CD4-positive, CD25-positive, alpha-beta regulatory T cell (primary cell): ENCODE data around the gene DSCAM. TPM values are rescaled to one million over a fixed set of nuclear protein-coding genes. Genes with fewer than 3 reads are reported as not detected.
A peak's percentile ranks its signal among the peaks of the same experiment; 100 is the strongest.

Experiments used
- ATAC-seq, 2 donors: fragments of 150-1000 bp; cut with Tn5 transposase; one replicate each; pipeline ENCODE4 v1.10.0; 2021; ENCODE audit warnings: low read depth in 2 of 2, moderate number of reproducible peaks in 2 of 2, moderate library complexity in 1 of 2
- DNase-seq, 3 donors: peaks; one replicate each; pipeline versions ENCODE4 v3.0.0 to v3.0.0-alpha.2; 2012 to 2022; ENCODE audit warnings: mixed read lengths in 1 of 3
- H3K27ac ChIP-seq: one replicate; pipeline ENCODE4 v1.7.0; 2013; ENCODE audit warnings: mild to moderate bottlenecking, low read length; ENCODE audit not compliant: insufficient read depth, poor library complexity, severe bottlenecking
- H3K27me3 ChIP-seq: one replicate; pipeline ENCODE4 v1.7.0; 2013; ENCODE audit warnings: low read length; ENCODE audit not compliant: control insufficient read depth, insufficient read depth
- H3K36me3 ChIP-seq: one replicate; pipeline ENCODE4 v1.7.0; 2013; ENCODE audit warnings: mild to moderate bottlenecking, low read length, moderate library complexity; ENCODE audit not compliant: control insufficient read depth, insufficient read depth
- H3K4me1 ChIP-seq: 2 replicates; pipeline ENCODE4 v1.7.0; 2013; ENCODE audit warnings: mild to moderate bottlenecking, low read length; ENCODE audit not compliant: insufficient read depth, control insufficient read depth, poor library complexity, severe bottlenecking
- H3K4me3 ChIP-seq: one replicate; pipeline ENCODE4 v1.7.0; 2013; ENCODE audit warnings: low read depth, mild to moderate bottlenecking, low read length, moderate library complexity
- H3K9me3 ChIP-seq, 2 experiments: 1 replicate in 1 of 2; 2 replicates in 1 of 2; pipeline ENCODE4 v1.7.0; 2013; ENCODE audit warnings: low read length in 2 of 2, mild to moderate bottlenecking in 1 of 2, moderate library complexity in 1 of 2; ENCODE audit not compliant: control insufficient read depth in 2 of 2
- H3K27ac Mint-ChIP-seq, 3 donors: one replicate each; pipeline ENCODE4 v1.8.0; 2020 to 2022; ENCODE audit warnings: mild to moderate bottlenecking in 3 of 3, mixed read lengths in 3 of 3, moderate library complexity in 2 of 3
- H3K27me3 Mint-ChIP-seq: one replicate; pipeline ENCODE4 v1.8.0; 2022; ENCODE audit warnings: mild to moderate bottlenecking, mixed read lengths
- H3K36me3 Mint-ChIP-seq: one replicate; pipeline ENCODE4 v1.8.0; 2020; ENCODE audit warnings: mixed read lengths
- H3K4me1 Mint-ChIP-seq, 4 donors: one replicate each; pipeline ENCODE4 v1.8.0; 2020 to 2022; ENCODE audit warnings: mixed read lengths in 4 of 4, mild to moderate bottlenecking in 1 of 4
- H3K4me3 Mint-ChIP-seq, 4 donors: one replicate each; pipeline ENCODE4 v1.8.0; 2020 to 2022; ENCODE audit warnings: mild to moderate bottlenecking in 4 of 4, mixed read lengths in 4 of 4, moderate library complexity in 3 of 4
- H3K9me3 Mint-ChIP-seq, 7 donors: one replicate each; pipeline ENCODE4 v1.8.0; 2020 to 2022; ENCODE audit warnings: mixed read lengths in 7 of 7, mild to moderate bottlenecking in 3 of 7, moderate library complexity in 2 of 7
- polyA plus RNA-seq, 4 donors: library from polyadenylated mRNA; unstranded; fragments of 300-500 nt; fragmentation: Illumina TruSeq; gene quantifications; one replicate each; pipeline ENCODE4 v1.2.3, GENCODE V29; 2021
- total RNA-seq: library from RNA; stranded (reverse); gene quantifications from one replicate; pipeline ENCODE4 v1.2.3, GENCODE V29; 2022

The DSCAM gene
- total and polyA plus RNA-seq, 5 donors from 2014 or later = not detected

DNA sequence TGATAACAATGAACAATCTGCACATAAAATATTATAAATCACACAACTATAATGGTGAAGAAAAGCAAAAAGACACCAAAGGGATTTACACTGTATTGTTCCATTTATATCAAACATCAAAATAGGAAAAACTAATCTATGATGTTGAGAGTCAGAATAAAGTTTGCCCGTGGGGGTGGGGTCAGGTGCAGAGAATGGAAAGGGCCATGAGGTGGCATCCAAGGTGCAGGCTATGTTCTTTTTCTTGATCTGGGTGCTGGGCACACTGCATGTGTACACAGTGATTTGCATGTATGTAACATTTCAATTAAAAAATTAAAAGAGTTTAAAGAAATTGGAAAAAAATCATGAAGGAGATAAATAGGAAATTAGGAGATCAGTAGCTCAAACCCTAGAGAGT lies 127.3 kb downstream of the DSCAM start:
- H3K27me3 ChIP-seq = no peaks in the 10 kb centered on the region
- no peak overlapping the region for H3K4me3 Mint-ChIP-seq
- H3K27ac Mint-ChIP-seq = no peak overlapping the region
- H3K27me3 Mint-ChIP-seq = no peaks in the 10 kb centered on the region
- H3K4me3 ChIP-seq = no peak overlapping the region
- peaks cover 0 to 19% (median 5%) of the 10 kb centered on the region in 7 donors for H3K9me3 Mint-ChIP-seq
- no peaks in the 10 kb centered on the region for H3K36me3 ChIP-seq
- H3K36me3 Mint-ChIP-seq = no peaks in the 10 kb centered on the region
- DNase-seq (no peak), ATAC-seq (no peak)
- no peaks in the 10 kb centered on the region for H3K4me1 Mint-ChIP-seq
- no peaks in the 10 kb centered on the region for H3K4me1 ChIP-seq
- no peak overlapping the region for H3K27ac ChIP-seq
- no peaks in the 10 kb centered on the region for H3K9me3 ChIP-seq

GRCh38 chr21:40717028-40717427 lies 129.9 kb downstream of the DSCAM start:
- Histone ChIP-seq H3K4me1 (no peaks in the 10 kb centered on the region), H3K4me3 (no peak overlapping the region), H3K27me3 (no peaks in the 10 kb centered on the region), H3K27ac (no peak overlapping the region), H3K36me3 (no peaks in the 10 kb centered on the region), H3K9me3 (no peaks in the 10 kb centered on the region)
- peak overlapping the region in 1 of 4 donors; percentile 47 for H3K4me3 Mint-ChIP-seq
- no peak for DNase-seq
- no peaks in the 10 kb centered on the region for H3K27me3 Mint-ChIP-seq
- no peaks in the 10 kb centered on the region for H3K4me1 Mint-ChIP-seq
- ATAC-seq = no peak
- no peak overlapping the region for H3K27ac Mint-ChIP-seq
- no peaks in the 10 kb centered on the region for H3K36me3 Mint-ChIP-seq
- H3K9me3 Mint-ChIP-seq = peaks cover 0 to 19% (median 8%) of the 10 kb centered on the region in 7 donors

DNA sequence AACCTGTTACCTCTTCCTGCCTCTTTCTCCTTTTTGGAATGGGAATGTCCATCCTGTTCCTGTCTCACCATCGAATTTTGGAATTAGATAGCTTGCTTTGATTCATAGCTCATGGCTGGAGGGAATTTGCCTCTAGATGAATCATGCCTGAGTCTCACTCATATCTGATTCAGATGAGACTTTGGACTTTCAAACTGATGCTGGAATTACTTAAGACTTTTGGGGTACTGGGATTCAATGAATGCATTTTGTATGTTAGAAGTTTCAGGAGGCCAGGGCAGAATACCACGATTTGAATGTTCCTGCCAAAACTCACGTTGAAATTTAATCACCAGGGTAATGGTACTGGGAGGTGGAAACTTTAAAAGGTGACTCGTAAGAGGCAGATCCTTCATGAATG lies 132.4 kb downstream of the DSCAM start:
- ATAC-seq (no peak), DNase-seq (no peak)
- Mint-ChIP-seq H3K4me3 (no peak overlapping the region), H3K4me1 (no peaks in the 10 kb centered on the region), H3K36me3 (no peaks in the 10 kb centered on the region), H3K27ac (peak overlapping the region in 1 of 3 donors; percentile 32), H3K27me3 (no peaks in the 10 kb centered on the region), H3K9me3 (peaks cover 0 to 8% (median 1%) of the 10 kb centered on the region in 7 donors)
- Histone ChIP-seq H3K27me3 (no peaks in the 10 kb centered on the region), H3K4me1 (no peaks in the 10 kb centered on the region), H3K27ac (no peak overlapping the region), H3K9me3 (no peaks in the 10 kb centered on the region), H3K36me3 (no peaks in the 10 kb centered on the region), H3K4me3 (no peak overlapping the region)

GRCh38 chr21:40707656-40708244 lies 139.2 kb downstream of the DSCAM start:
- Mint-ChIP-seq H3K27ac (no peak overlapping the region), H3K9me3 (peaks cover 0 to 5% (median 1%) of the 10 kb centered on the region in 7 donors), H3K36me3 (no peaks in the 10 kb centered on the region), H3K4me3 (no peak overlapping the region), H3K4me1 (no peaks in the 10 kb centered on the region), H3K27me3 (no peaks in the 10 kb centered on the region)
- H3K27ac ChIP-seq = no peak overlapping the region
- H3K36me3 ChIP-seq = no peaks in the 10 kb centered on the region
- DNase-seq = no peak
- H3K9me3 ChIP-seq = no peaks in the 10 kb centered on the region
- no peaks in the 10 kb centered on the region for H3K27me3 ChIP-seq
- H3K4me3 ChIP-seq = no peak overlapping the region
- ATAC-seq = no peak
- no peaks in the 10 kb centered on the region for H3K4me1 ChIP-seq

DNA sequence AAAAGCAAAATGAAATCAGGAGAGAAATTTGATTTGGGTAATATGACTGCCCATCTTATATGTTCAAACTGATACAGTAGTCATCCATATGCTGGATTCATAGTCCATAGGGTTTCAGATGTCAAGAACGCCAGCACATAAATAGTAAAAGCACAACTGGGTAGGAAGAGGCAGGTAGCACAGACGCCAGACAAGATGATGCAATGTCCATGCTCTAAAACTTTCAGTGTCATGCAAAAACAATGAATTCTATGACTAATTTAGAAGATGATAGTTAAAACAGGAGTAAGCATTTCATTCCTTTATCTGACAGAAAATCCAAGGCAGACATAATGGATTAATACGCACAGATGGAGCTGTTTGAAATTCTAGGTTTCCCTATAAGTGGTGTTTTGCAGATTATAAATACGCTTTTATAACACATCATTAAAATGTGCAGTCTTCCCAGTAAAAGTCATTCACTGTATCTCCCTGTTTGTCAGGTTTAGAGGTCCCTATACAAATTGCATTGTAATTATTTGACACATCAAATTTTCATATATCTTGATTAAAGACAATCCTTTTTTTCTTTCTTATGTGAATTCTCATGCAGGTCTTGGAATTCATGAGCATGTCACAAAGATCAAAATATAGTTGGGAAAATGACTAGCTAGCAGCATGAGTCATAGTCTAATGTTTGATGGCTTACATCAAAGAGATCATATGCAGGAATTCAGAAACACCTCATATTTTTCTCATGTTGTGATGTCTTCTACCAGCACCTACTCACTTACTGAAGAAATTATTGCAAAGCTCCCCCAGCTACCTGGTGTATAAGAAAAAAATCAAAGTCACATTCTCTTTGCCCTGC lies 139.9 kb downstream of the DSCAM start:
- no peaks in the 10 kb centered on the region for H3K27me3 ChIP-seq
- H3K4me3 Mint-ChIP-seq = no peak overlapping the region
- no peak for ATAC-seq
- no peaks in the 10 kb centered on the region for H3K4me1 ChIP-seq
- DNase-seq = no peak
- no peaks in the 10 kb centered on the region for H3K36me3 Mint-ChIP-seq
- no peak overlapping the region for H3K27ac ChIP-seq
- no peak overlapping the region for H3K27ac Mint-ChIP-seq
- H3K4me1 Mint-ChIP-seq = no peaks in the 10 kb centered on the region
- H3K4me3 ChIP-seq = no peak overlapping the region
- peaks cover 0 to 5% (median 0%) of the 10 kb centered on the region in 7 donors for H3K9me3 Mint-ChIP-seq
- no peaks in the 10 kb centered on the region for H3K27me3 Mint-ChIP-seq
- H3K36me3 ChIP-seq = no peaks in the 10 kb centered on the region
- H3K9me3 ChIP-seq = no peaks in the 10 kb centered on the region

DNA sequence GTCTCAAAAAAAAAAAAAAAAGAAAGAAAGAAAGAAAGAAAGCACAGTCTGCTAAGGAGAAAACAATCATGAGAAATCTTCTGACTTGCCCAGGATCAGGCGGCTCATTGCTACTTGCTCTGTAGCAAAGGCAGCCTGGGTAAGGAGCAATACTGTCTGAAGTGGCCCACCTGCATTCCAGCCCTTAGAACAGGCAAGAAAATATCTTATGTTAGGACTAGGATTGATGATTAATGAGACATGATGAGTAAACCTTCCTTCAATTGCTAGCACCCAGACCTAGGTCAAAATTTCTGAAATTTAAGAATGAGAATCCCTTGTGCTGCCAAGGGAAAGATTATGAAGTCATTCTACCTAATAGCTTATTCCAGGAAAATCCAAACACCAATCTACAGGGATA lies 140.8 kb downstream of the DSCAM start:
- Histone ChIP-seq H3K4me1 (no peaks in the 10 kb centered on the region), H3K36me3 (no peaks in the 10 kb centered on the region), H3K27me3 (no peaks in the 10 kb centered on the region), H3K4me3 (no peak overlapping the region), H3K9me3 (no peaks in the 10 kb centered on the region), H3K27ac (no peak overlapping the region)
- DNase-seq (no peak), ATAC-seq (no peak)
- Mint-ChIP-seq H3K4me1 (no peaks in the 10 kb centered on the region), H3K27ac (no peak overlapping the region), H3K4me3 (no peak overlapping the region), H3K27me3 (no peaks in the 10 kb centered on the region), H3K9me3 (peaks cover 0 to 5% (median 0%) of the 10 kb centered on the region in 7 donors), H3K36me3 (no peaks in the 10 kb centered on the region)

- H3K27ac ChIP-seq = no peak overlapping the region
- ATAC-seq (no peak), DNase-seq (no peak)
- H3K9me3 ChIP-seq = no peaks in the 10 kb centered on the region
- no peaks in the 10 kb centered on the region for H3K27me3 ChIP-seq
- Mint-ChIP-seq H3K36me3 (no peaks in the 10 kb centered on the region), H3K4me3 (no peak overlapping the region), H3K27me3 (no peaks in the 10 kb centered on the region), H3K27ac (no peak overlapping the region), H3K9me3 (peaks cover 0 to 4% (median 1%) of the 10 kb centered on the region in 7 donors), H3K4me1 (no peaks in the 10 kb centered on the region)
- H3K36me3 ChIP-seq = no peaks in the 10 kb centered on the region
- no peak overlapping the region for H3K4me3 ChIP-seq
- H3K4me1 ChIP-seq = no peaks in the 10 kb centered on the region
These were observed 142.8 kb downstream of the DSCAM start for GRCh38 chr21:40704141-40704540.

DNA sequence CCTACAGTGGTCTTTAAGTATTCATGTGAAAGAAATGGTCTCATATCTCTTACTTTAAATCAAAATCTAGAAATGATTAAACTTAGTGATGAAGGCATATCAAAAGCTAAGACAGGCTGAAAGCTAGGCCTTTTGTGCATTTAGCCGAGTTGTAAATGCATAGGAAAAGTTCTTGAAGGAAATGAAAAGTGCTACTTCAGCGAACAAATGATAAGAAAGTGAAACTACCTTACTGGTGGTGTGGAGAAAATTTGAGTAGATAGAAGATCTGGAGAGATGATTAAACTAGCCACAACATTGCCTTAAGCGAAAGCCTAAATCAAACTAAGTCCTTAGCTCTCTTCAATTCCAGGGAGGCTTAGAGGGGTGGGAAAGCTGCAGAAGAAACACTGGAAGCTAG lies 147.6 kb downstream of the DSCAM start:
- no peak overlapping the region for H3K27ac ChIP-seq
- H3K4me3 ChIP-seq = no peak overlapping the region
- no peak for ATAC-seq
- H3K27me3 Mint-ChIP-seq = no peaks in the 10 kb centered on the region
- no peak for DNase-seq
- no peaks in the 10 kb centered on the region for H3K4me1 Mint-ChIP-seq
- peaks cover 0 to 6% (median 0%) of the 10 kb centered on the region in 7 donors for H3K9me3 Mint-ChIP-seq
- no peak overlapping the region for H3K4me3 Mint-ChIP-seq
- H3K36me3 Mint-ChIP-seq = no peaks in the 10 kb centered on the region
- no peaks in the 10 kb centered on the region for H3K4me1 ChIP-seq
- H3K27ac Mint-ChIP-seq = no peak overlapping the region
- no peaks in the 10 kb centered on the region for H3K9me3 ChIP-seq
- H3K36me3 ChIP-seq = no peaks in the 10 kb centered on the region
- no peaks in the 10 kb centered on the region for H3K27me3 ChIP-seq
